ENCODE results near the gene ROR1. TPM values are rescaled to one million over a fixed set of nuclear protein-coding genes. Genes with fewer than 3 reads are reported as not detected.
"Not testable (repeated sequence)": the region's sequence is repeated elsewhere in the genome, so short reads cannot be mapped to it uniquely, and the experiment has no call there.

Gene ROR1
- total RNA-seq, 4 donors from 2014 or later: 10.6 to 21.7 (median 15.1) TPM

DNA sequence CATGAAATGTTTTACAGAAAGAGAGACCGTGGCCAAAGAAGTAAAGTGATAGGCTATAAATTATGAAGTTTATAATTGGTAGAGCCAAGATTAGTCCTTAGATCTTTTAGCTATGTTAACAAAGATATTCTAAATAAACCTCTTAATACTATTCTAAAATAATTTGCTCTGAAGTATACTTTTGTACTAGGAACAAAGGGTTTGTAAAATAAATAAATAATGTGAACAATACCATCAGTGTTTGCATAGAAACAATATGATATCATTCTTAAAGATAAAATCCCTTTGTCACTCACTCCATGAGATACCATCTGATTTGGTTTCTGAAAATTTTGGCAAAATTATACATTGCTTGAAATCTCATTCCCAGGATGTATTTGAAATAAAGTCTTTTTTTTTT lies 322.0 kb downstream of the ROR1 start:
- Histone ChIP-seq H3K4me1 (no peaks in the 10 kb centered on the region), H3K27ac (no peak overlapping the region), H3K4me3 (no peak overlapping the region), H3K9me3 (no peaks in the 10 kb centered on the region), H3K27me3 (no peaks in the 10 kb centered on the region), H3K36me3 (no peaks in the 10 kb centered on the region)
- TF ChIP-seq POLR2A (IDR thresholded peaks at IDR 0.05) (no peak), POLR2AphosphoS5 (IDR thresholded peaks at IDR 0.05) (no peak), EP300 (IDR thresholded peaks at IDR 0.05) (no peak)
- TF ChIP-seq, protein P1, sequence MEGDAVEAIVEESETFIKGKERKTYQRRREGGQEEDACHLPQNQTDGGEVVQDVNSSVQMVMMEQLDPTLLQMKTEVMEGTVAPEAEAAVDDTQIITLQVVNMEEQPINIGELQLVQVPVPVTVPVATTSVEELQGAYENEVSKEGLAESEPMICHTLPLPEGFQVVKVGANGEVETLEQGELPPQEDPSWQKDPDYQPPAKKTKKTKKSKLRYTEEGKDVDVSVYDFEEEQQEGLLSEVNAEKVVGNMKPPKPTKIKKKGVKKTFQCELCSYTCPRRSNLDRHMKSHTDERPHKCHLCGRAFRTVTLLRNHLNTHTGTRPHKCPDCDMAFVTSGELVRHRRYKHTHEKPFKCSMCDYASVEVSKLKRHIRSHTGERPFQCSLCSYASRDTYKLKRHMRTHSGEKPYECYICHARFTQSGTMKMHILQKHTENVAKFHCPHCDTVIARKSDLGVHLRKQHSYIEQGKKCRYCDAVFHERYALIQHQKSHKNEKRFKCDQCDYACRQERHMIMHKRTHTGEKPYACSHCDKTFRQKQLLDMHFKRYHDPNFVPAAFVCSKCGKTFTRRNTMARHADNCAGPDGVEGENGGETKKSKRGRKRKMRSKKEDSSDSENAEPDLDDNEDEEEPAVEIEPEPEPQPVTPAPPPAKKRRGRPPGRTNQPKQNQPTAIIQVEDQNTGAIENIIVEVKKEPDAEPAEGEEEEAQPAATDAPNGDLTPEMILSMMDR (IDR thresholded peaks at IDR 0.05): no peak
- 35% methylated on average over 1 of the region's 1 CpG for WGBS
- no peak for DNase-seq (ENCODE audit: low spot score in 2 of 2)

DNA sequence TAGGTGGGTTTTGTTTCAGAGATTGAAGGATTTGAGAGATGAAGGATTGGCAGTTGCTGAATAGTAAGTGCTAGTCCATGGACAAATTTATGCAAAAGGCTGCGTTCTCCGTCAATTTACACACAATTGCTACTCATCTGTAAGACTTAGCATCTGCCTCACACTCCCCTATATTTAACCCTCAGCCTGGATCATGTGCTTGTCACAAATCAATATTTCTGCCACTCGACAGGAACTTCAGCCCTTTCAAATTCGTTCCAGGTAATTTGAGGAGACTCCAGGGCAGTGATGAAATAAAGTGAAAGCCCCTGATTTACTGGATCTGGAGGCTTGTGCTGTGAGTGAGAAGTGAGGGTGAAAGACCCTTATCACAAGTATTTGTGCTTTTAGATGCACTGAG lies 324.0 kb downstream of the ROR1 start:
- WGBS: 93% methylated on average over 4 of the region's 4 CpGs
- no peaks in the 10 kb centered on the region for H3K36me3 ChIP-seq
- TF ChIP-seq POLR2AphosphoS5 (IDR thresholded peaks at IDR 0.05) (no peak), POLR2A (IDR thresholded peaks at IDR 0.05) (no peak), EP300 (IDR thresholded peaks at IDR 0.05) (no peak)
- TF ChIP-seq, protein P1 (IDR thresholded peaks at IDR 0.05): no peak
- no peaks in the 10 kb centered on the region for H3K27me3 ChIP-seq
- H3K27ac ChIP-seq: no peak overlapping the region
- H3K4me3 ChIP-seq: no peak overlapping the region
- no peaks in the 10 kb centered on the region for H3K4me1 ChIP-seq
- no peaks in the 10 kb centered on the region for H3K9me3 ChIP-seq
- no peak for DNase-seq (ENCODE audit: low spot score in 2 of 2)

DNA sequence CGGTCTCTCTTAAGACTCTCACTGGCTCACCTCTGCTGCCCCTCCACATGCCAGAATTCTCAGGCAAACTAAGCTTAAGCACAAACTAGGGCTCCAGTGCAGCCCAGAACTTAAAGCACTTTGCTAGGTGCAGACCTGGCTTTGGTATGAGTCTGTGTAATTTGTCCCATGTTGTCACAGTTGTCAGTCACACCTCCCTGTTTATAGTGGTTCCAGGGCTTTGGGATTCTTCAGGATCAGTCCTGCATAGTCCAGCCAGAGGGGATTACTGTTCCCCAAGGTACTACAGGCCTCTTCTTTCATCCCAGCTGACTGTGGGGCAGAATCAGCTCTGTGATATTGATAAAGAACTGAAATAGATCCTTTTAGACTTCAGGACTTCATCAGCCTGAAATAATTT lies 324.6 kb downstream of the ROR1 start:
- no peaks in the 10 kb centered on the region for H3K4me1 ChIP-seq
- no peak for DNase-seq (ENCODE audit: low spot score in 2 of 2)
- WGBS: no CpG with 5 or more reads among the region's 1 CpG
- no peaks in the 10 kb centered on the region for H3K27me3 ChIP-seq
- no peak overlapping the region for H3K4me3 ChIP-seq
- TF ChIP-seq EP300 (IDR thresholded peaks at IDR 0.05) (no peak), POLR2A (IDR thresholded peaks at IDR 0.05) (no peak), POLR2AphosphoS5 (IDR thresholded peaks at IDR 0.05) (no peak)
- TF ChIP-seq, protein P1 (IDR thresholded peaks at IDR 0.05): no peak
- H3K27ac ChIP-seq: no peak overlapping the region
- H3K9me3 ChIP-seq: no peaks in the 10 kb centered on the region
- H3K36me3 ChIP-seq: no peaks in the 10 kb centered on the region

GRCh38 chr1:64098846-64099582 lies 325.2 kb downstream of the ROR1 start:
- no peak for DNase-seq (ENCODE audit: low spot score in 2 of 2)
- TF ChIP-seq EP300 (IDR thresholded peaks at IDR 0.05): no peak
- 74% methylated on average over 9 of the region's 9 CpGs for WGBS

DNA sequence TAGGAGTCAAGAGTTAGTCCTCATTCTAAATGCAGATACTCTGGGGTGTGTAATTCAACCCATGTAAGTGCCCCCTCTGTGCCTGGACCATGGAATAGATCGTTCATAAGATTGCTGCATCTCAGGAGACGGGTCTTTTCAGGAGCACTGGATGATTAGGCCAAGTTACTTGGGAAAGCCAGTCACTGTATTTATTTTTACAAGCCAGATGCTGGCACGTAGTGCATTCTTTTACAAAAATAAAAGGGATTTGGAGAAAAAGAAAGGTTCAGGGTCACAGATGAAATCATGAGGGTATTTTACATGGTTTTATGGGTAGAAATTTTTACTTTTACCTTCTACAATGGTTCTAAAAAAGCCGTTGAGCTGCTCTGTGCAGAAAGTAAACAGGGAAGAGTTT lies 327.0 kb downstream of the ROR1 start:
- Histone ChIP-seq H3K36me3 (no peaks in the 10 kb centered on the region), H3K9me3 (no peaks in the 10 kb centered on the region), H3K27me3 (no peaks in the 10 kb centered on the region), H3K4me3 (no peak overlapping the region), H3K27ac (no peak overlapping the region), H3K4me1 (no peaks in the 10 kb centered on the region)
- DNase-seq (ENCODE audit: low spot score in 2 of 2): no peak
- TF ChIP-seq POLR2A (IDR thresholded peaks at IDR 0.05) (no peak), EP300 (IDR thresholded peaks at IDR 0.05) (no peak), POLR2AphosphoS5 (IDR thresholded peaks at IDR 0.05) (no peak)
- TF ChIP-seq, protein P1 (IDR thresholded peaks at IDR 0.05): no peak
- 77% methylated on average over 4 of the region's 4 CpGs for WGBS

More at GRCh38 chr1:64098846-64099582, 325.2 kb downstream of the ROR1 start:
- no peaks in the 10 kb centered on the region for H3K27me3 ChIP-seq
- H3K4me1 ChIP-seq: no peaks in the 10 kb centered on the region
- no peak overlapping the region for H3K27ac ChIP-seq
- no peaks in the 10 kb centered on the region for H3K36me3 ChIP-seq
- no peaks in the 10 kb centered on the region for H3K9me3 ChIP-seq
- H3K4me3 ChIP-seq: no peak overlapping the region

DNA sequence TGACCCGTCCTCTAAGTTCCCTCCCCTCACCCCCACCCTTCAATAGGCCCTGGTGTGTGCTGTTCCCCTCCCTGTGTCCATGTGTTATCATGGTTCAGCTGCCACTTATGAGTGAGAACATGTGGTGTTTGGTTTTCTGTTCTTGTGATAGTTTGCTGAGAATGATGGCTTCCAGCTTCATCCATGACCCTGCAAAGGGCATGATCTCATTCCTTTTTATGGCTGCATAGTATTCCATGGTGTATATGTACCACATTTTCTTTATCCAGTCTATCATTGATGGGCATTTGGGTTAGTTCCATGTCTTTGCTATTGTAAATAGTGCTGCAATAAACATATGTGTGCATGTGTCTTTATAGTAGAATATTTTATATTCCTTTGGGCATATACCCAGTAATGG lies 330.8 kb downstream of the ROR1 start:
- not testable (repeated sequence) for H3K27ac ChIP-seq; DNase-seq (ENCODE audit: low spot score in 2 of 2)

More for the DNA sequence above, 330.8 kb downstream of the ROR1 start:
- H3K4me1 ChIP-seq, H3K36me3 ChIP-seq, H3K4me3 ChIP-seq, H3K27me3 ChIP-seq, H3K9me3 ChIP-seq: not testable (repeated sequence)
- 84% methylated on average over 1 of the region's 1 CpG for WGBS

All from suprapubic skin (tissue), 4 donors.